Neural cell (in vitro differentiated cells): Measurements from ENCODE around the gene RPL18. TPM values are rescaled to one million over a fixed set of nuclear protein-coding genes. Genes with fewer than 3 reads are reported as not detected.

Experiments used
- H2AFZ ChIP-seq: fragments of 200-600, 300-800 bp; sonication (generic), shearing (Covaris generic); 2 replicates; pipeline ENCODE4 v1.6.0; 2014; ENCODE audit warnings: low read depth, mild to moderate bottlenecking, antibody characterized with exemption, low read length, moderate library complexity
- H3F3A ChIP-seq: fragments of 200-600 bp; shearing (Covaris generic); 2 replicates; pipeline ENCODE4 v1.6.1; 2016; ENCODE audit warnings: mild to moderate bottlenecking, moderate library complexity, mixed read lengths, antibody characterized with exemption, low read length; ENCODE audit not compliant: insufficient read depth, poor library complexity, severe bottlenecking
- H3K27ac ChIP-seq: fragments of 200-600, 300-800 bp; sonication (generic), shearing (Covaris generic); 2 replicates; pipeline ENCODE4 v1.5.1; 2014; ENCODE audit warnings: mild to moderate bottlenecking, low read length, moderate library complexity
- H3K27me3 ChIP-seq: fragments of 300-800, 200-600 bp; sonication (generic), shearing (Covaris generic); 2 replicates; pipeline ENCODE4 v1.6.0; 2014; ENCODE audit warnings: mild to moderate bottlenecking, low read depth, low read length, moderate library complexity; ENCODE audit not compliant: insufficient read depth
- H3K36me3 ChIP-seq: fragments of 300-800, 200-600 bp; sonication (generic), shearing (Covaris generic); 2 replicates; pipeline ENCODE4 v1.5.1; 2014; ENCODE audit warnings: mild to moderate bottlenecking, antibody characterized with exemption, low read length, moderate library complexity; ENCODE audit not compliant: insufficient read depth
- H3K4me2 ChIP-seq: fragments of 300-800, 200-600 bp; sonication (generic), shearing (Covaris generic); 2 replicates; pipeline ENCODE4 v1.6.0; 2014; ENCODE audit warnings: mild to moderate bottlenecking, low read length
- H3K4me3 ChIP-seq: fragments of 300-800, 200-600 bp; sonication (generic), shearing (Covaris generic); 2 replicates; pipeline ENCODE4 v1.5.1; 2014; ENCODE audit warnings: mild to moderate bottlenecking, low read length, moderate library complexity
- H3K79me2 ChIP-seq: fragments of 200-600 bp; shearing (Covaris generic); replicated peaks from 2 replicates; pipeline ENCODE4 v1.6.0; 2014; ENCODE audit warnings: mild to moderate bottlenecking, low read length, moderate library complexity; ENCODE audit not compliant: insufficient read depth
- H3K9ac ChIP-seq: fragments of 300-800, 200-600 bp; sonication (generic), shearing (Covaris generic); 2 replicates; pipeline ENCODE4 v1.6.1; 2016; ENCODE audit warnings: mild to moderate bottlenecking, low read length, mixed read lengths
- H3K9me2 ChIP-seq: fragments of 200-600 bp; shearing (Covaris generic); 2 replicates; pipeline ENCODE4 v1.6.1; 2016; ENCODE audit warnings: mild to moderate bottlenecking, low read length, mixed read lengths; ENCODE audit not compliant: insufficient read depth
- H3K9me3 ChIP-seq: fragments of 200-600, 300-800 bp; sonication (generic), shearing (Covaris generic); 2 replicates; pipeline ENCODE4 v1.6.1; 2016; ENCODE audit warnings: mild to moderate bottlenecking, mixed run types, low read length, moderate library complexity, mixed read lengths
- H4K20me1 ChIP-seq: fragments of 200-600 bp; shearing (Covaris generic); 2 replicates; pipeline ENCODE4 v1.6.1; 2016; ENCODE audit warnings: mild to moderate bottlenecking, mixed run types; ENCODE audit not compliant: insufficient read depth
- CTCF ChIP-seq: fragments of 450-650 bp; IDR thresholded peaks from 2 replicates; pipeline ENCODE4 v1.5.1; 2014; ENCODE audit warnings: antibody characterized with exemption, mild to moderate bottlenecking, moderate library complexity; ENCODE audit not compliant: poor library complexity, severe bottlenecking
- EP300 ChIP-seq: fragments of 450-650 bp; conservative IDR thresholded peaks from 2 replicates; pipeline ENCODE4 v1.6.1; 2014; ENCODE audit warnings: antibody characterized with exemption, mild to moderate bottlenecking, moderate library complexity; ENCODE audit not compliant: poor library complexity, severe bottlenecking
- EZH2 ChIP-seq: fragments of 200-600, 300-800 bp; shearing (Covaris generic), sonication (generic); IDR thresholded peaks from 2 replicates; pipeline ENCODE4 v1.6.1; 2014; ENCODE audit warnings: antibody characterized with exemption, low read length, borderline replicate concordance, mild to moderate bottlenecking; ENCODE audit not compliant: insufficient read depth, poor library complexity, severe bottlenecking
- MXI1 ChIP-seq: fragments of 450-650 bp; conservative IDR thresholded peaks from 2 replicates; pipeline ENCODE4 v1.6.1; 2014; ENCODE audit warnings: antibody characterized with exemption, mild to moderate bottlenecking; ENCODE audit not compliant: poor library complexity, severe bottlenecking
- POLR2AphosphoS5 ChIP-seq: IDR thresholded peaks from 2 replicates; pipeline ENCODE4 v1.6.1; 2012
- RAD21 ChIP-seq: fragments of 450-650 bp; conservative IDR thresholded peaks from 2 replicates; pipeline ENCODE4 v1.6.1; 2014; ENCODE audit warnings: antibody characterized with exemption, mild to moderate bottlenecking, moderate library complexity
- REST ChIP-seq: IDR thresholded peaks from 2 replicates; pipeline ENCODE4 v1.6.1; 2012; ENCODE audit warnings: borderline replicate concordance
- SMC3 ChIP-seq: fragments of 450-650 bp; conservative IDR thresholded peaks from 2 replicates; pipeline ENCODE4 v1.6.1; 2014; ENCODE audit warnings: antibody characterized with exemption, mild to moderate bottlenecking, moderate library complexity; ENCODE audit not compliant: poor library complexity
- TAF1 ChIP-seq: IDR thresholded peaks from 2 replicates; pipeline ENCODE4 v1.6.1; 2012; ENCODE audit warnings: low read depth
- polyA plus RNA-seq: library from polyadenylated mRNA; depleted of rRNA; stranded (reverse); fragments of >200 nt; gene quantifications from 2 replicates; pipeline ENCODE4 v1.2.3, GENCODE V29; 2014

RPL18 gene
- polyA plus RNA-seq, 1 donor from 2014 or later: 2,102 TPM

GRCh38 chr19:48642862-48643261 is 23.9 kb upstream of the RPL18 start:
- H3K4me2 ChIP-seq: no peak overlapping the region
- no peaks in the 10 kb centered on the region for H3K79me2 ChIP-seq
- H3K9me2 ChIP-seq: no peaks in the 10 kb centered on the region
- H3F3A ChIP-seq: peaks cover 8% of the 10 kb centered on the region
- no peak for TF ChIP-seq SMC3
- no peak for TF ChIP-seq REST
- TF ChIP-seq MXI1: no peak
- H3K4me3 ChIP-seq: no peak overlapping the region
- H3K9ac ChIP-seq: no peak overlapping the region
- H3K9me3 ChIP-seq: no peaks in the 10 kb centered on the region
- no peaks in the 10 kb centered on the region for H4K20me1 ChIP-seq
- no peak overlapping the region for H3K27ac ChIP-seq
- H2AFZ ChIP-seq: no peak overlapping the region
- H3K36me3 ChIP-seq: no peaks in the 10 kb centered on the region
- H3K27me3 ChIP-seq: no peaks in the 10 kb centered on the region

- no peak overlapping the region for H3K4me3 ChIP-seq
- H3K4me2 ChIP-seq: no peak overlapping the region
- H2AFZ ChIP-seq: no peak overlapping the region
- no peaks in the 10 kb centered on the region for H3K36me3 ChIP-seq
- H3K9me3 ChIP-seq: no peaks in the 10 kb centered on the region
- no peak overlapping the region for H3K27ac ChIP-seq
- H3F3A ChIP-seq: peaks cover 8% of the 10 kb centered on the region
- TF ChIP-seq SMC3: no peak
- TF ChIP-seq EZH2: no peak
- TF ChIP-seq CTCF: no peak
- TF ChIP-seq POLR2AphosphoS5: no peak
- no peak for TF ChIP-seq TAF1
- no peak for TF ChIP-seq EP300
- TF ChIP-seq RAD21: no peak
- no peak for TF ChIP-seq REST
- no peak for TF ChIP-seq MXI1
- no peaks in the 10 kb centered on the region for H3K9me2 ChIP-seq
- H3K9ac ChIP-seq: no peak overlapping the region
- H3K27me3 ChIP-seq: no peaks in the 10 kb centered on the region
- no peaks in the 10 kb centered on the region for H3K79me2 ChIP-seq
- no peaks in the 10 kb centered on the region for H4K20me1 ChIP-seq
These were observed 22.9 kb upstream of the RPL18 start for GRCh38 chr19:48641850-48642249.
